GM21786 (cell line): ENCODE measurements around the gene KLHDC4.

Experiments
- ATAC-seq: cut with Tn5 transposase; IDR thresholded peaks from one replicate; pipeline ENCODE4 v1.9.1; 2021; ENCODE audit not compliant: unreplicated experiment

KLHDC4 gene

GRCh38 chr16:87701505-87701921 is 64.3 kb downstream of the KLHDC4 start:
- ATAC-seq: no peak

GRCh38 chr16:87701078-87701460 is 64.7 kb downstream of the KLHDC4 start:
- no peak for ATAC-seq

GRCh38 chr16:87700406-87701077 is 65.2 kb downstream of the KLHDC4 start:
- ATAC-seq: no peak

- no peak for ATAC-seq
Observed at GRCh38 chr16:87698676-87699199, 67.0 kb downstream of the KLHDC4 start.

GRCh38 chr16:87698241-87698640 is 67.5 kb downstream of the KLHDC4 start:
- peak; percentile 36 for ATAC-seq

GRCh38 chr16:87697792-87698191 is 68.0 kb downstream of the KLHDC4 start:
- no peak for ATAC-seq

GRCh38 chr16:87697256-87697655 is 68.5 kb downstream of the KLHDC4 start:
- no peak for ATAC-seq

- ATAC-seq: no peak
Observed at GRCh38 chr16:87696726-87697125, 69.1 kb downstream of the KLHDC4 start.

GRCh38 chr16:87695534-87695933 is 70.3 kb downstream of the KLHDC4 start:
- ATAC-seq: no peak

GRCh38 chr16:87694441-87695125 is 71.2 kb downstream of the KLHDC4 start:
- ATAC-seq: no peak

GRCh38 chr16:87693827-87694226 is 72.0 kb downstream of the KLHDC4 start:
- ATAC-seq: no peak

- no peak for ATAC-seq
Observed at GRCh38 chr16:87692756-87693155, 73.0 kb downstream of the KLHDC4 start.

- ATAC-seq: no peak
Observed at GRCh38 chr16:87692176-87692575, 73.6 kb downstream of the KLHDC4 start.

- no peak for ATAC-seq
Observed at GRCh38 chr16:87691686-87692079, 74.1 kb downstream of the KLHDC4 start.

GRCh38 chr16:87690911-87691685 is 74.7 kb downstream of the KLHDC4 start:
- no peak for ATAC-seq

- ATAC-seq: no peak
Observed at GRCh38 chr16:87689956-87690465, 75.8 kb downstream of the KLHDC4 start.

GRCh38 chr16:87688876-87689815 is 76.6 kb downstream of the KLHDC4 start:
- no peak for ATAC-seq

GRCh38 chr16:87687998-87688529 is 77.7 kb downstream of the KLHDC4 start:
- no peak for ATAC-seq

GRCh38 chr16:87687126-87687910 is 78.5 kb downstream of the KLHDC4 start:
- no peak for ATAC-seq
